Mesenchymal stem cell (in vitro differentiated cells and primary cell): Measurements from ENCODE around the gene CERS3.

ENCODE experiments used
- DNase-seq: peaks from one replicate; pipeline ENCODE4 v3.0.0-alpha.2; 2013
- H2AFZ ChIP-seq: one replicate; pipeline ENCODE4 v1.6.1; 2013; ENCODE audit warnings: low read depth, mild to moderate bottlenecking, control low read depth, inconsistent platforms, low read length, moderate library complexity
- H2AK5ac ChIP-seq: 2 replicates; pipeline ENCODE4 v1.6.1; 2013; ENCODE audit warnings: low read length, moderate library complexity, mild to moderate bottlenecking, inconsistent platforms; ENCODE audit not compliant: severe bottlenecking
- H2BK120ac ChIP-seq: one replicate; pipeline ENCODE4 v1.6.1; 2013; ENCODE audit warnings: low read depth, mild to moderate bottlenecking, inconsistent platforms, low read length, moderate library complexity
- H2BK12ac ChIP-seq, 2 experiments: one replicate each; pipeline ENCODE4 v1.6.1; 2013; ENCODE audit warnings: inconsistent platforms in 2 of 2, low read length in 2 of 2, mild to moderate bottlenecking in 2 of 2, moderate library complexity in 2 of 2, control low read depth in 1 of 2
- H2BK15ac ChIP-seq: one replicate; pipeline ENCODE4 v1.6.1; 2013; ENCODE audit warnings: mild to moderate bottlenecking, low read depth, inconsistent platforms; ENCODE audit not compliant: poor library complexity, severe bottlenecking
- H2BK5ac ChIP-seq: 2 replicates; pipeline ENCODE4 v1.6.1; 2013; ENCODE audit warnings: low read depth, mild to moderate bottlenecking, low read length, control low read depth, inconsistent platforms; ENCODE audit not compliant: poor library complexity, severe bottlenecking
- H3K14ac ChIP-seq, 2 experiments: one replicate each; pipeline ENCODE4 v1.6.1; 2013; ENCODE audit warnings: inconsistent platforms in 2 of 2, low read length in 2 of 2, control low read depth in 1 of 2, mild to moderate bottlenecking in 1 of 2, moderate library complexity in 1 of 2
- H3K18ac ChIP-seq, 2 experiments: one replicate each; pipeline ENCODE4 v1.6.1; 2013; ENCODE audit warnings: inconsistent platforms in 2 of 2, low read length in 2 of 2, control low read depth in 1 of 2, low read depth in 1 of 2, mild to moderate bottlenecking in 1 of 2
- H3K23ac ChIP-seq, 2 experiments: one replicate each; pipeline ENCODE4 v1.6.1; 2013; ENCODE audit warnings: inconsistent platforms in 2 of 2, low read length in 2 of 2, mild to moderate bottlenecking in 2 of 2, moderate library complexity in 2 of 2, control low read depth in 1 of 2
- H3K27ac ChIP-seq: 2 replicates; pipeline ENCODE4 v1.5.1; 2013; ENCODE audit warnings: mild to moderate bottlenecking, moderate library complexity, low read length, control low read depth, inconsistent platforms; ENCODE audit not compliant: poor library complexity, severe bottlenecking
- H3K27me3 ChIP-seq, 2 experiments: 2 replicates each; pipeline versions ENCODE4 v1.6.1 to v1.7.0; 2013; ENCODE audit warnings: low read length in 2 of 2, mild to moderate bottlenecking in 2 of 2, moderate library complexity in 2 of 2, control low read depth in 1 of 2, inconsistent platforms in 1 of 2; ENCODE audit not compliant: control insufficient read depth in 1 of 2, insufficient read depth in 1 of 2
- H3K36me3 ChIP-seq, 2 experiments: 2 replicates each; pipeline versions ENCODE4 v1.6.1 to v1.7.0; 2013; ENCODE audit warnings: low read length in 2 of 2, control low read depth in 1 of 2, inconsistent platforms in 1 of 2, low read depth in 1 of 2, mild to moderate bottlenecking in 1 of 2; ENCODE audit not compliant: insufficient read depth in 2 of 2, control insufficient read depth in 1 of 2
- H3K4ac ChIP-seq, 2 experiments: one replicate each; pipeline ENCODE4 v1.6.1; 2013; ENCODE audit warnings: inconsistent platforms in 2 of 2, low read length in 2 of 2, mild to moderate bottlenecking in 2 of 2, moderate library complexity in 2 of 2, control low read depth in 1 of 2, low read depth in 1 of 2
- H3K4me1 ChIP-seq: 2 replicates; pipeline ENCODE4 v1.6.1; 2013; ENCODE audit warnings: low read depth, low read length, control low read depth; ENCODE audit not compliant: control insufficient read depth, insufficient read depth
- H3K4me2 ChIP-seq: 2 replicates; pipeline ENCODE4 v1.6.1; 2013; ENCODE audit warnings: low read length, mild to moderate bottlenecking, inconsistent platforms; ENCODE audit not compliant: poor library complexity, severe bottlenecking
- H3K4me3 ChIP-seq, 2 experiments: 2 replicates each; pipeline versions ENCODE4 v1.5.1 to v1.7.0; 2013; ENCODE audit warnings: low read length in 2 of 2, mild to moderate bottlenecking in 2 of 2, control low read depth in 1 of 2, low read depth in 1 of 2; ENCODE audit not compliant: insufficient read depth in 1 of 2
- H3K79me1 ChIP-seq: replicated peaks from 2 replicates; pipeline ENCODE4 v1.6.1; 2013; ENCODE audit warnings: mild to moderate bottlenecking, control low read depth, low read length, inconsistent platforms; ENCODE audit not compliant: poor library complexity, severe bottlenecking
- H3K9ac ChIP-seq: 2 replicates; pipeline ENCODE4 v1.7.0; 2013; ENCODE audit warnings: mild to moderate bottlenecking, low read length, moderate library complexity
- H3K9me3 ChIP-seq: 2 replicates; pipeline ENCODE4 v1.7.0; 2013; ENCODE audit warnings: mild to moderate bottlenecking, low read length; ENCODE audit not compliant: control insufficient read depth
- H4K8ac ChIP-seq: one replicate; pipeline ENCODE4 v1.6.1; 2013; ENCODE audit warnings: inconsistent platforms, mild to moderate bottlenecking, low read length, moderate library complexity
- H4K91ac ChIP-seq: one replicate; pipeline ENCODE4 v1.6.1; 2013; ENCODE audit warnings: mild to moderate bottlenecking, low read length, inconsistent platforms
- WGBS: methylation state at CpG from one replicate; pipeline ENCODE4 v1.1.7; 2013; ENCODE audit warnings: mixed read lengths; 5-methylcytosine and 5-hydroxymethylcytosine counted together

The CERS3 gene

GRCh38 chr15:100393008-100393407, 135.7 kb downstream of the CERS3 start:
- no peak overlapping the region for H2BK5ac ChIP-seq
- no peak overlapping the region for H4K8ac ChIP-seq
- no peak overlapping the region for H3K23ac ChIP-seq
- no peak overlapping the region for H3K27ac ChIP-seq
- H3K4me3 ChIP-seq: no peak overlapping the region
- peaks cover 18% of the 10 kb centered on the region for H3K9me3 ChIP-seq
- H3K4me2 ChIP-seq: no peak overlapping the region
- H4K91ac ChIP-seq: no peak overlapping the region
- no peaks in the 10 kb centered on the region for H3K36me3 ChIP-seq
- H2BK120ac ChIP-seq: no peak overlapping the region
- no peak overlapping the region for H3K9ac ChIP-seq
- H2BK12ac ChIP-seq: no peak overlapping the region
- H2BK15ac ChIP-seq: no peak overlapping the region
- no peaks in the 10 kb centered on the region for H3K27me3 ChIP-seq
- H2AK5ac ChIP-seq: no peak overlapping the region
- DNase-seq: no peak
- H2AFZ ChIP-seq: no peak overlapping the region
- no peak overlapping the region for H3K14ac ChIP-seq
- WGBS: no CpG with 5 or more reads among the region's 2 CpGs
- H3K4me1 ChIP-seq: no peaks in the 10 kb centered on the region
- H3K4ac ChIP-seq: no peak overlapping the region
- H3K79me1 ChIP-seq: no peaks in the 10 kb centered on the region
- H3K18ac ChIP-seq: no peak overlapping the region

GRCh38 chr15:100385300-100386050, 143.3 kb downstream of the CERS3 start:
- H3K27ac ChIP-seq: no peak overlapping the region
- H4K91ac ChIP-seq: no peak overlapping the region
- no peak overlapping the region for H2BK120ac ChIP-seq
- 69% methylated on average over 3 of the region's 3 CpGs for WGBS
- H3K36me3 ChIP-seq: no peaks in the 10 kb centered on the region
- no peak overlapping the region for H3K18ac ChIP-seq
- H3K4me2 ChIP-seq: no peak overlapping the region
- no peak overlapping the region for H3K4ac ChIP-seq
- H3K79me1 ChIP-seq: no peaks in the 10 kb centered on the region
- no peaks in the 10 kb centered on the region for H3K27me3 ChIP-seq
- no peak overlapping the region for H3K14ac ChIP-seq
- H3K9ac ChIP-seq: no peak overlapping the region
- H3K9me3 ChIP-seq: peaks cover 47% of the 10 kb centered on the region
- H2BK15ac ChIP-seq: no peak overlapping the region
- no peak for DNase-seq
- H4K8ac ChIP-seq: no peak overlapping the region
- peaks cover 2% of the 10 kb centered on the region for H3K4me1 ChIP-seq
- H2AFZ ChIP-seq: no peak overlapping the region
- H2BK12ac ChIP-seq: no peak overlapping the region
- no peak overlapping the region for H2BK5ac ChIP-seq
- H3K23ac ChIP-seq: no peak overlapping the region
- H3K4me3 ChIP-seq: no peak overlapping the region
- no peak overlapping the region for H2AK5ac ChIP-seq

GRCh38 chr15:100384108-100384410, 144.7 kb downstream of the CERS3 start:
- Histone ChIP-seq H3K36me3 (no peaks in the 10 kb centered on the region), H2AK5ac (no peak overlapping the region), H2AFZ (no peak overlapping the region), H3K23ac (no peak overlapping the region), H2BK5ac (no peak overlapping the region), H3K79me1 (no peaks in the 10 kb centered on the region), H3K4me3 (no peak overlapping the region), H3K27me3 (no peaks in the 10 kb centered on the region), H3K4ac (no peak overlapping the region), H4K91ac (no peak overlapping the region), H4K8ac (no peak overlapping the region), H3K4me2 (no peak overlapping the region), H2BK120ac (no peak overlapping the region), H3K14ac (no peak overlapping the region), H3K4me1 (peaks cover 2% of the 10 kb centered on the region), H3K9ac (no peak overlapping the region), H2BK12ac (no peak overlapping the region), H2BK15ac (no peak overlapping the region), H3K18ac (no peak overlapping the region), H3K9me3 (peaks cover 55% of the 10 kb centered on the region), H3K27ac (no peak overlapping the region)
- no peak for DNase-seq
- WGBS: 81% methylated on average over 10 of the region's 10 CpGs

GRCh38 chr15:100383302-100384107, 145.2 kb downstream of the CERS3 start:
- Histone ChIP-seq H3K9ac (no peak overlapping the region), H3K23ac (no peak overlapping the region), H3K9me3 (peaks cover 56% of the 10 kb centered on the region), H2BK120ac (no peak overlapping the region), H3K4me1 (peaks cover 2% of the 10 kb centered on the region), H3K4me3 (no peak overlapping the region), H3K27me3 (no peaks in the 10 kb centered on the region), H4K8ac (no peak overlapping the region), H3K18ac (no peak overlapping the region), H2BK12ac (no peak overlapping the region), H2BK5ac (no peak overlapping the region), H2AFZ (no peak overlapping the region), H3K36me3 (no peaks in the 10 kb centered on the region), H3K79me1 (no peaks in the 10 kb centered on the region), H3K14ac (no peak overlapping the region), H2BK15ac (no peak overlapping the region), H3K4ac (no peak overlapping the region), H3K27ac (no peak overlapping the region), H3K4me2 (no peak overlapping the region), H2AK5ac (no peak overlapping the region), H4K91ac (no peak overlapping the region)
- 16% methylated on average over 3 of the region's 3 CpGs for WGBS
- no peak for DNase-seq
